Skin epidermis (tissue), 12 donors: ENCODE measurements around the gene BORCS5.

ENCODE experiments used
- H3K27ac ChIP-seq, 21 experiments: fragments of 200-600 bp; sonication (generic) in 11 of 21; one replicate each; pipeline ENCODE4 v1.5.0; 2020; ENCODE audit warnings: mild to moderate bottlenecking in 3 of 21, inconsistent platforms in 2 of 21, moderate library complexity in 2 of 21
- H3K4me3 ChIP-seq, 7 experiments: fragments of 200-600 bp; sonication (generic) in 2 of 7; one replicate each; pipeline ENCODE4 v1.5.0; 2020; ENCODE audit warnings: inconsistent platforms in 2 of 7, mild to moderate bottlenecking in 2 of 7, moderate library complexity in 1 of 7

Gene BORCS5

DNA sequence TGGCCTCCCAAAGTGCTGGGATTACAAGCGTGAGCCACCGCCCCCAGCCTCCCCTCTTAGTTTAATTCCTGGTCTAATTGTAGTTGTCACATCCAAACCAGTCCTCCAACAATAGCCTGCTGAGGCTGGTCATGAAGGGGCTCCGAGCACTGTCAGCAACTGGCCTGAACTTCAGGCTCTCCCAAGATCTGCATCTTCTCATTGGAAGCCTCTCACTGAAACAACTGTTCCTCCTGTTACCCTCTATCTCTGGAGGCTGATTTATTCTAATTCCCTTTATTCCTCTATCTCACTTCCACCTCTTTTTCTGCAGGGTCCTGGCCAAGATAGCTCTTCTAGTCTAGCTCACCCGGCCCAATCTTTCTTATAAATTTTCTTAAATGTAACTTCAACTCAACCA is 116.3 kb downstream of the BORCS5 start:
- Histone ChIP-seq H3K4me3 (no peak overlapping the region), H3K27ac (peak overlapping the region in 7 of 21 experiments; percentile 23 to 88 (median 61))

DNA sequence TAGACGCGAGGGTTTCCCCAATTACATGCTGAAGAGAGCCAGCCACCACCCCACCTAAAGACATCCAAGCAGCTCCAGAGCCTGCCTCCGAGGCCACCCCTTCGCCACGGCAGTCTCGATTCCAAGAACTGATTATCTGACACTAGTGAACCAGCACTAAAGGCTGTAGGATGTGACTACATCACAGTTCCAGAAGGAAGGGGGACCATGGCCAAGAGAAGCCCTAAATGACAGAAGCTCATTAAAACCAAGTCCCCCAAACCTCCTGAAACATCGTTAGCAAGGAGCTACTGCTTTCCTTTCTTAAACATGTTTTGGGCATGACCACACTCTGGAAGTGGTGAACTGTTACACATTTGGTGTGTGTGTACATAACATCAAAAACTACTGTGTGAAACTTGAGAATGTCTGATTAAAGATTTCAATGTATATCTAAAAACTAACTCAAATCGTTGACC is 117.6 kb downstream of the BORCS5 start:
- Histone ChIP-seq H3K27ac (peak overlapping the region in 16 of 21 experiments; percentile 6 to 94 (median 62)), H3K4me3 (no peak overlapping the region)

DNA sequence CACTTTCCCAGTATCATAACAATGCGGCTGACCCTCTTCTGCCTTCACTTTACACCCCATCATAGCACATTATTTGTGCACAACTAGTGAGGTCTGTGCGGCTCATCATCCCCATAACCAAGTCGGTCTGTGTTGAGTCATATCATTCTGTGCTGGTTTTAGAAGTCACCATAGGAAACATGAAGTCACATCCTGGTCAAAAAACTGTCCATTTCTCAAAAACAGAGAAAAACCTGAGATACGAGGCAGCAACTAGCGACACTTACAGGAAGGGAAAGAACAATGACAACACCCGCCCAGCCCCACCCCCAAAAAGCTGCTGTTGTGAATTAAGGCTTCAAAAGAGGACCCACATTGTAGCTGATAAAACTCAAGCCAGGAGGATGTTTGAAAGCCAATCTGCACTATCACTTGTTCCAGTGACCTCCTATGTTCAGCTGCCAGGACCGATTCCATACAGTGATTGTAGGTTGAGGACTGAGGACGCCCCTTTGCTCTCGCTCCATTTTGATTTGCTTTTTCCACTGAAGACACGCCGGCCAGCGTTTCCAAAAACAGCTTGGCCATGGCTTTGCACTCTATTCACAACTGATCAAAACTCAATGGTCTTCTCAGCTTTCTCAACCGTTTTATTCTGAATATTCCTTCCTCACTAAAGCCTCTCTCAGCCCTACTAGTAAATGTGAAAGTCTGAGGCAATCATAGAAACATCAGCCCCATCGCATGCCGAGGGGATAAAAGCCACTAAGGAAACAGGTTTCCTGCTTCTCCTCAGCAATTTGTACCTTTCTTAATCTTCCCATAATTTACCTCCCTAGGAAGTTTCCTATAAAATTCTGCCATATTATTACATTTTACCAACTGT is 118.3 kb downstream of the BORCS5 start:
- Histone ChIP-seq H3K4me3 (no peak overlapping the region), H3K27ac (peak overlapping the region in 18 of 21 experiments; percentile 22 to 94 (median 64))

DNA sequence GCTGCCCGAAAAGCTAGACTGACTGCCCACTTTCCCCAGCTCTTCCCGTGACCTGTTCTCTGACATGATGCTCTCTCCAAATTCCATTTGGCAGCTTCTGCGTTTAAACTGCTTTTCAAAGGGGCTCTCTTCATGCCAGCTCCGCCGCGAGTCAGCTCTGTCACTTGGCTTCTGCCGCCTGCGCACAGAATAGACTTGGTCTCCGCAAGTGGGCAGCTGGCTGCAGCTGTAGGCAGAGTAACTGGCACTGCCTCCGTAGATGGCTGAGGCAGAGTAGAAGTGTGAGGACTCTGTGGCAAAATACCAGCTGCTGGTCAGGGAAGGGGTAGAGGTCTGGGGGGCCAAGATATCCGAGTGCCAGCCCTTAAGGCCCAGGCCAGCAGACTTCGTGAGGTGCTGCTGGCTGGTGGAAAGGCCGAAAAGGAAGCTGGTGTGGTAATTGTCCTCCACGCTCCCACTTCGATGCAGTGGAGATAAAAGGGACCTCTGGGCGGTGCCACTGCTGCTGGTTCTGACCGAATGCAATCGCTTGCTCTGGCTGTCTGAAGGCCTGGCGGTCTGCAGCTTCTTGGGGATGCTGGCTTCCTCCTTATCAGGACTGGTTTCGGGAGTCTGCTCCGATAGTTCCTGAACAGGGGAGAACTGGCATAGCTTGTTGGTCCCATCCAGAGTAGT is 120.1 kb downstream of the BORCS5 start:
- Histone ChIP-seq H3K27ac (peak overlapping the region in 4 of 21 experiments; percentile 14 to 94 (median 84)), H3K4me3 (no peak overlapping the region)

DNA sequence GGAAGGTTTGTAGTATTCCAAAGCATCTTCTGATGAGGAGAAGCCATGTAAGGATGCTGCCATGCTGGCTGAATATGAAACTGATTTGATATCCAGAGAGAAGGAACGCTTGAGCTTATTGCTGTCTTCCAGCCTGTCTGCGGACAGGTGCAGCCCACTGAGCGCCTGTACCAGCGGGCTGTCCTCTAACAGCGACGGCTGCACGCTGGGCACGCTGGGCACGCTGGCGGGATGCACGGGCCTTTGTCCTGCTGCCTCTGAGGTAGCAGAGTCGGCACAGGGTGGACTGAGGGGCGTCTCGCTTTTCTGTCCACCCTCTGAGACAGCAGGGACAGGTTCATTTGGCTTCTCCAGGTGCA is 120.6 kb downstream of the BORCS5 start:
- Histone ChIP-seq H3K4me3 (no peak overlapping the region), H3K27ac (peak overlapping the region in 2 of 21 experiments; percentile 14 to 31)

DNA sequence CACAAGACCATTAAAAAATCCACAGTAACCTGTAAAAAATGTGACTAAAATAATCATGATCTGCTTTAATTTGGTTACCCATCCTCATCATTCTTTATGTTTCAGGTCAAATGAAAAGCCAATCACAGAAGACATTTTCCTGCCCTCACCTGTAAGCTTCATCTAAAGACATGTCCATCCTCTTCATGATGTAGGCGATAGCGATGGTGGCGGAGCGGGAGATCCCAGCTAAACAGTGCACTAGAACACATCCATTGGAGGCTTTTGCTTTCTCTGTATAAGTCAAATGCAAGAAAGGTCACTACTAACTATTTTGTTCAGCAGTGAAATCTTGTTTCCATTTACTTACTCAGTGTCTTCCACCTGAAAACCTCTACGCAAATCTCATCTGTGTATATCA is 123.2 kb downstream of the BORCS5 start:
- Histone ChIP-seq H3K4me3 (no peak overlapping the region), H3K27ac (peak overlapping the region in 2 of 21 experiments; percentile 24 to 25)

DNA sequence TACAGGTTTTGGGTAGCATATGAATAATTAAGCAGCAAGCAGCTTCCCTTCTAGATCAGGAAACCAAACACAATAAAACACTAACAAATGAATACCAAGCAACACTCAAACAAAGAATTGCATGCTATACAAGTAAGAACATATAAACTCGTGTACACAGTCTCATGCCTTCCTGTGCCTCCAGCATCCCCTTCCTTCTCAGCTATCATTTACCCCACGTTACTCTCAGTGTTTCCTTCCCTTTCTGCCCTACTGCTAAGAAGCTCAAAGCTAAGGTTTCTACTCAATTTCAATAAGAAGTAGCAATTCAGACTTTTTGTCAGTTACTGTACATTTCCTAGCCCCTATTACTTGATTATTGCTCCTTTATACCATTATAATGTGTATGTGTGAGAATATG is 124.8 kb downstream of the BORCS5 start:
- Histone ChIP-seq H3K27ac (peak overlapping the region in 11 of 21 experiments; percentile 40 to 92 (median 71)), H3K4me3 (no peak overlapping the region)

DNA sequence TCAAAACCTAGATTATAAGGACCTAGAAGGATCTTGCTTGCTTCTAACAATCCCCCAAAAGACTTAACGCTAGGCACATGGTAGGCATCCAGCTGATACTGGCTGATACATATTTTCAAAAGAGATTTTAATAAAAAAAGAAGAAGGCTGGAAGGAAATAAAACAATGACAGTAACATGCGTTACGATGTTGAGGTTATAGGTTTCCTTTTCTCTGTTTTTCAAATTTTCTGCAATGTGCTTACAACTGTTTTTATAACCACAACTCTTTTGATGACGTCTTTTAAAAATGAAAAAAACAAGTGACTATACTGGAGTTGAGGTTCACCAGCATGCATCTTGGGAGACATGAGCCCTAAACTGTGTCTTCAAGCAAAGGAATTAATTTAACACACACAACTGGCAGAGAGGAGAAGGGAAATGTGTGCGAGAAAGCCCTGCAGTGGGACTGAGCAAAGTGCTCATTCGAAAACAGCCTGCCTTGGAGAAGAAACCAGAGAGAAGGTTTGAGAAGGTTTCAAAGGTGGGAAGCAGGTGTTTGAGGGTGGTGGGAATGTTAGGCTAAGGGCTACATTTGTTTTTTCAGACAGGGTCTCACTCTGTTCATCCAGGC is 125.4 kb downstream of the BORCS5 start:
- Histone ChIP-seq H3K27ac (peak overlapping the region in 16 of 21 experiments; percentile 27 to 92 (median 66)), H3K4me3 (peak overlapping the region in 1 of 7 experiments; percentile 17)

DNA sequence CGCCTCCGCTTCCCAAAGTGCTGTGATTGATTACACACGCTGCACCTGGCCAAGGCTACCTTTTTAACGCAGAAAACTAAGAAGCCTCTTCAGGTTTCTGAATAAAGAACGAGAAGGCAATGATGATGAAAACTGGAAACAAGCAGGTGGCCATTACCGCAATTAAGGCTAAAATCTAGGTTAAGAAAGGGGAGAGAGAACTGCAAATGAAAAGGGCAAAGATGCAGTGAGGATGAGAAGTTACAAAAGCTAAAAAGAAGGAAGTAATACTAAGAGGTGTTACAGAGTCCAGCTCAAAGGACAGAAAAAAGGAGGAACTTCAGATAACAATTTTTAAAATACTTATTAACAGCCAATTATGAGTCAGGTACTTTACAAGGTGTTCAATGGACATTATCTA is 126.1 kb downstream of the BORCS5 start:
- Histone ChIP-seq H3K27ac (peak overlapping the region in 16 of 21 experiments; percentile 27 to 92 (median 66)), H3K4me3 (peak overlapping the region in 1 of 7 experiments; percentile 17)

DNA sequence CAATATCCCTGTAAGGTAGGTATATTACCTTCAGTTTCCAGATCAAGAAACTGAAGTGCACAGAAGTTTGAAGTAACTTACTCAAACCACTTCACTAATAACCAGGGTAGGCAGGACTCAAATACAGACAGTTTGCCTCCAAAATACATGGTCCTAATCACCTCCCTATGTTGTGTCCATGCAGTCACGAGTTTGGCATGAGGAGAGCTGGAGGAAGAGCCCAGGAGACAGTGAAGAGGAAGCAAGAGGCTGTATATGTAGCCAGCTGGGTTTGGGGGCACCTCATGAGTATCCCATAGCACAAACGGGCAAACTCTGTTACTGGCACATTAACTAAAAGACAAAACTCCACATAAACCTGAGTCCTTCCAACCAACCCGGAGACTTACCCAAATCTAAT is 126.6 kb downstream of the BORCS5 start:
- no peak overlapping the region for H3K4me3 ChIP-seq
- peak overlapping the region in 13 of 21 experiments; percentile 20 to 92 (median 71) for H3K27ac ChIP-seq

DNA sequence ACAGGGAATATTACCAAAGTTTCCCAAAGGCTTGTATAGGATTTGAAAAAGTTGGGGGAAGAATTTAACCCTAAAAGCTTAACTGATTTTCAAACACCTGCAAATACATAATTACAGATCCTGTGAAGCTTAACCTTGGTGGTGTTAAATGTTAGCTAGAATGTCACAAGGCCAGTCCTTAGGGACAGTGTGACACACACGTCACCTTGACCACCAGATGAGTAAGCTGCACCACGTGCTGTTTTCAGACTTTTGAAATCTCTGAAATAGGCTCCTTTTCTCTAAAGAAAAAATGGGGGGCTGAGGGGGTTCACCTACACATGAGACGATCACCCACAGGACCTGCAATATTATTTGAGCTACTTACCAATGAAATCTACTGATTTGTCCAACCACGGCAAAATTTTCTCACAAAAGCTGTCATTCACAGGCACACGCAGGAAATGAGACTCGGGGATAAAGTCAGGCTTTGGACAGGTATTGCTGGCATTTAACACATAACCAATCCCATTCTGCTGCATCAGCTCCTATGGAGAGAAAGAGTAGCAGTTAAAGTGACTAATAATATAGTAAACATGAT is 129.9 kb downstream of the BORCS5 start:
- Histone ChIP-seq H3K27ac (peak overlapping the region in 4 of 21 experiments; percentile 14 to 56 (median 38)), H3K4me3 (no peak overlapping the region)

DNA sequence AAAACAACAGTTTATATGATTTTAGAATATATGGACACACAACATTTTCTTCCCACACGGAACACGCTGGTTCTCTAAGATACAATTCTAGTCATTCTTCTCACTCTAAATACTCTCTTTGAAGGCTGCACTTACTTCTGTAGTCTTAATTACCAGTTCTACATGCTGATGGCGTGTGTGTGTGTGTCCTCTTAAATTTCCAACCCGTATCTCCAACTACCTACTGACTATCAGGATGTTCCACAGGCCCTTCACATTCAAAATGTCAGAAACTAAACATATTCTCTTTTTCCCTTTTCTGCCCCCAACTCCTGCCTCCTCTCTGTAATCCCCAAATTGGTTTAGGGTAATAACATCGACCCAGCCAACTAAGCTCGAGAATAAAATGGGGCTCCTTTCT is 130.6 kb downstream of the BORCS5 start:
- no peak overlapping the region for H3K4me3 ChIP-seq
- peak overlapping the region in 4 of 21 experiments; percentile 27 to 56 (median 44) for H3K27ac ChIP-seq

DNA sequence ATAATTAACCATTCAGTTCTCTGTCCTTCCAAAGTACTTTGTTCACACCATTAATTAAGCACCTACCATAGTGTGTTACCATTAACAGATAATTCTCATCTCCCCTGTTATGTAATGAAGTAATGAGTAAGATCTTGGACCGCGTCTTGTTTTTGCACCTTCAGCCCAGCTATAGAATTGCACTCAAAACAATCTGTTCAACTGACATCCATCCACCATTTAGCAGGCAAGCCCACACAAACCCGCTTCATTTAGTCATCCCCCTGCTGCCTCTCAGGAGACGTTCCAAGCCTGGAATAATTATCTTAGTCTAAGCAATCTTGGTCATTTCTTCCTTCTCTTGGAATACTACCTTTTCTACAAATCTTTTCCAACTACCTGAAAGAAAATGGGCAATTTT is 131.4 kb downstream of the BORCS5 start:
- peak overlapping the region in 6 of 21 experiments; percentile 0 to 62 (median 26) for H3K27ac ChIP-seq
- no peak overlapping the region for H3K4me3 ChIP-seq

DNA sequence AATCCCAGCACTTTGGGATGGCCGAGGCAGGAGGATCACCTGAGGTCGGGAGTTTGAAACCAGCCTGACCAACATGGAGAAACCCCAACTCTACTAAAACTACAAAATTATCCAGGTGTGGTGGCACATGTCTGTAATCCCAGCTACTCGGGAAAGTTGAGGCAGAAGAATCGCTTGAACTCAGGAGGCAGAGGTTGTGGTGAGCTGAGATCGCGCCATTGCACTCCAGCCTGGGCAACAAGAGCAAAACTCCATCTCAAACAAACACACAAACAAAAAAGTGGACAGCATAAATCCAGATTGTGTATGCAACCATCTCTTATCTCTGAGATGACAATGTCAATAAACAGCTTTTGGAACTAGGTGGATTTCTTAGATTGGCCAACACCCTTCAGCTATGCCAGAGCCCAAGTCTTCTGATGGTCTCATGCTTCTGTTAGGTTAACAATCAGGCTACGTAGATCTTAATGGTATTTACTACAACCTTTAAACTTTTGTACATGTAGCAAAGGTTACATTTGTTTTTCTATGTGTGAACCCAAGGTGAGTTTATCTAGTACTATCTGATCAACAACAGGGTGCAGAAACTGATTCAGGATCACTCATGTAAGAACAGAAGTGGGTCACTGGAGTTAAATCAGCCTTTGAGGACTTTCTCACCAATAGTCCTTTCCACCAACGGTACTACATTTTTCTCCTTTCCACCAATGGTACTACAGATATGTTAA is 132.1 kb downstream of the BORCS5 start:
- Histone ChIP-seq H3K27ac (peak overlapping the region in 8 of 21 experiments; percentile 0 to 62 (median 18)), H3K4me3 (no peak overlapping the region)

DNA sequence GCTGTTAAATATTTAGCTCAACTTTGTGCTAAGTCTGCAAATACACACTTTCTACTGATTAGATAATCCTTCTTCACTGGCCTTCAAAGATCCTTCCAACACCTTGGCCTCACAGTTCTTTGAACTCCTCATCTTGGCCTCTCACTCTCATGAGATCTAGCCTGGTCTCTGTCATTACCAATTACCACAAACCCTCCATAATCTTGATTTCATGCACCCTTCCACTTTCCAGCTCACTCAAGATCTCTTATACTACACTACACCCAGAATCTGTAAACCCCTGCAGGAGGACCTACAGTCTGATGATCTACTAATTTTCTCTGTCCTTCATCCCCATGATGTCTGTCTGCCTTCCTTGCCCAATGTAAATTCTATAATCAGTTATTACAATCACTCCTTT is 134.7 kb downstream of the BORCS5 start:
- Histone ChIP-seq H3K4me3 (no peak overlapping the region), H3K27ac (peak overlapping the region in 1 of 21 experiments; percentile 2)

DNA sequence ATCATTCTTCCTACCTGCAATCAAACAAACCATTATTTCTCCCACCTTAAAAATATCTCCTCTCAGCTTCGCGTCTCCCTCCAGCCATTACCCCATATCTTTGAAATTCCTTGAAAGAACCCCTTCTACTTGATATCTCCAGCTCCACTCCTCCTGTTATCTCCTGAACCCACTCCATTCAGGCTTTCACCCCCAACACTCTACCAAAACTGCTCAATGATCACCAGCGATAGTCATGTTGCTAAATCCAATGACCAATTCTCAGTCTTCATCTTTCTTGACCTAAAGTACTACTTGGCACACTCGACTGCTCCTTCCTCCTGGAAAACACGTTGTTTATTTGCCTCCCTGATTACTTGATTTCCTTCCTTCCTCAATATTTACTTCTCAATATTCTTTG is 135.7 kb downstream of the BORCS5 start:
- no peak overlapping the region for H3K4me3 ChIP-seq

DNA sequence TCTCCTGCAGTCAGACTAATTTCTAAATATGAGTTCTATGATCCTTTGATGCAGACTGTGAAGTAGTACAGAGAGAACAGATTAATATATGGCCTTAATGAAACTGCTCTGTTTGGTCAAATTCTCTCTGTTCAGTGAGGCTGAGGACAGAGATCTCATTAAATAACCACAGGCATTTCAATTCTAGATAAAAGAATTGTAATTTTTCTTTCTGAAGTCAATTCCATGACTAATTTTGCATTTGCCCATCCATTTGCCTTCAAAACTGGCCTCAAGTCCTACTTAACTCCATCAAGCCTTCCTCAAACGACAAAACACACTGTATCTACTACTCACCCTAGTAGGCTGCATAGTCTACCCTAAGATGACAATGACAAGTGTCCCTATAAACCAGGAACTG is 138.7 kb downstream of the BORCS5 start:
- H3K4me3 ChIP-seq: no peak overlapping the region
- H3K27ac ChIP-seq: no peak overlapping the region

More for the DNA sequence above, 135.7 kb downstream of the BORCS5 start:
- no peak overlapping the region for H3K27ac ChIP-seq

DNA sequence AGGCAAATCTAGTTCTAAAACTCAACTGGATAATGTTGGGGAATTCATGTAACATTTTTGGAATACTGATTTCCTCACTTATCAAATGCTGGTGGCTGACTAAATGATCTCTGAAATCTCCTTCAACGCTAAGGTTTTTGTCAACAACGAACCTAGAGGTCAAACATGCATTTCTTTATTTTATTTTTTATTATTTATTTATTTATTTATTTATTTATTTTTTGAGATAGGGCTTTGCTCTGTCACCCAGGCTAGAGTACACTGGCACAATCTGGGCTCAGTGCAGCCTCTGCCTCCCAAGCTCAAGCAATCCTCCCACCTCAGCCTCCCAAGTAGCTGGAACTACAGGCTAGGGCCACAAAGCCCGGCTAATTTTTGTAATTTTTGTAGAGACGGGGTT is 141.3 kb downstream of the BORCS5 start:
- Histone ChIP-seq H3K4me3 (no peak overlapping the region), H3K27ac (no peak overlapping the region)

DNA sequence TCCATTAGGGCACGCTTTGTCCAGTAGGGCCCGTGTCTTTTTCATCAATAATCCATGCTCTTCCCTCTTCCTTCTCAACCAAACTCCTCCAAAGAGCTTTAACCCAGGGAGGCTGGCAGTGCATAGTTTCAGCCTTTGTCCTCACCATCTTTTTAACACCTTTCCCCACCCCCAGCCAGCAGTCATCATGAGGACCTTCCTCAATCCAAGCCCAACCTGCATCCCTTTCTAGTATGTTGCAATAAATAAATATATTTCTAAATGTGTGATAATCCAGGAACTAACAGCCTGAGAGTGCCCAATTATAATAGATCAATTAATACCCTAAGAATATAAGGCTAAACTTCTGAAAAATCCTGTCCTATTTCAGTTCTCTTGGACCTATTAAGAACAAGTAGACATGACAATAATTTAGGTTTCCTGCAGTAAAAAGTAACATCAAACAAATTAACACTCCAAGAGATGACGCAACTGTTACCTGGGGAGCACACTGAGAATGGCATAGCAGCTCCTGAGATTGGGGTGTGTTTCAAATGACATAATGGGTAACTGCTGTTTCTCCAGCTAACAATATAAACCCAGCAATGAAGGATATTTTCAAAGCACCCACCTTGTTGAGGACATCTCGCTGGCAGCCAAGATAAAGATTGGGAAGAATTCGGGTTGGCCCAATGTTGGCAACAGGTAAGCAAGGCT is 143.2 kb downstream of the BORCS5 start:
- H3K4me3 ChIP-seq: no peak overlapping the region
- peak overlapping the region in 2 of 21 experiments; percentile 3 to 20 for H3K27ac ChIP-seq
